ENCODE measurements around the gene ADAP1.

GRCh38 chr7:975702-976473 lies 21.4 kb upstream of the ADAP1 start:
- TF ChIP-seq POLR2AphosphoS5 (IDR thresholded peaks at IDR 0.05) (no peak), CTCF (IDR thresholded peaks at IDR 0.05) (no peak), POLR2A (IDR thresholded peaks at IDR 0.05) (no peak)

Data from sigmoid colon (tissue), 4 donors.